ENCODE data around the gene TNNI3.
"Not testable (repeated sequence)": the region's sequence is repeated elsewhere in the genome, so short reads cannot be mapped to it uniquely, and the experiment has no call there.

The TNNI3 gene

DNA sequence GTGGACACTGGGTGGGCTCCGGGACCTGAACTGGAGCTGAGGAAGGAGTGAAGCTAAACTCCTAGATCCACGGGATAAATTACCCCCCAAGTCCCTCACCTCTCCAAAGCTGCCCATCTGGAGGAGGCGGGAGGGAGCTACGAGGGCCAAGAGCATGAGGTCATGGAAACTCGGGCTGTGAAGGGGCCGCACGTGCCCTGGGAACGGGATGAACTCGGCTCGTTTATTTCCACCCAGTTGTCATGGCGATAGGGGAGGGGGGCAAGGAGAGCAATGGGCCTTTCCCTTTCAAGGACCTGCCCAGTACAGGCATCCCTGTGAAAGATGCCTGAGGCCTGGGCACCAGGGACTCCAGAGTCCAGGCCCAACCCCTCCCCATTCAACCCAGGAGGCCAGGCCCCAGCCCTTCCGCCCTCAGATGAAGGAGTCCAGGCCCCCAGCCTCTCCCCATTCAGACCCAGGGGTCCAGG lies 43.9 kb downstream of the TNNI3 start:
- DNase-seq (ENCODE audit: low read depth in 2 of 2), result peak; percentile 44 to 51

DNA sequence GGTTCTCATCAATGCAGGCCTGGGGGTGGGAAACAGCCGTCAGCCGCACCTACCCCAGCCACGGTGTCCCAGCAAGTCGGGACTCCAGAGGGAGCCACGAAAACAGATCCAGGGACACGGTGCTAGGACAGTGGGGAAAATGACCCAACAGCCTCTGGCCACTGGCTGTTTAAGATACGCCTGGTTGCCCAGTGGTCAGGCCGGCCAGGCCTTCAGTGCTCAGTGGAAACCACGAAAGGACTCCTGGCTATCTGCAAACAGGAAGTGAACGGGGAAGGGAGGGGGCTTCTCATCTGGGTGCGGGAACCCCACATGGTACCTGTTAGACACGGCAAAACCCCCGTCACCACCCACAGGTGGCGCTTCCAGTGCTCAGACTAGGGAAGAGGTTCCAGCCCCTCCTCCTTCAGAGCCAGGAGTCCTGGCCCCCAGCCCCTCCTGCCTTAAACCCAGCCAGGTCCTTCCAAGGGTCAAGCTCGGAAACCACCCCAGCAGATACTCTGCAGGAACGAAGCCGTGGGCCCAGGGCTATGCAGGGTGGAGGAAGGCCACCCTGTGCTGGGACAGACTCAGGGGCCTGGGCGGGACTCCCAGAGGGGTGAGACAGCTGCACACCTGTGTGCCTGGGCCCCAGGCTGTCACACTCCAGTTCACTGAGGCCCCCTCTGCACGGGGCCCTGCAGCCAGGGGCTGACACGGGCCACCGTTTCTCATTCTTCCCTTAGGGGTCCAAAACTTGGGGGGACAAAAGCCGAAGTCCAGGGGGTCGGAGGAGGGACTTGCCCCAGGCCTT lies 44.6 kb downstream of the TNNI3 start:
- DNase-seq (ENCODE audit: low read depth in 2 of 2), result no peak

DNA sequence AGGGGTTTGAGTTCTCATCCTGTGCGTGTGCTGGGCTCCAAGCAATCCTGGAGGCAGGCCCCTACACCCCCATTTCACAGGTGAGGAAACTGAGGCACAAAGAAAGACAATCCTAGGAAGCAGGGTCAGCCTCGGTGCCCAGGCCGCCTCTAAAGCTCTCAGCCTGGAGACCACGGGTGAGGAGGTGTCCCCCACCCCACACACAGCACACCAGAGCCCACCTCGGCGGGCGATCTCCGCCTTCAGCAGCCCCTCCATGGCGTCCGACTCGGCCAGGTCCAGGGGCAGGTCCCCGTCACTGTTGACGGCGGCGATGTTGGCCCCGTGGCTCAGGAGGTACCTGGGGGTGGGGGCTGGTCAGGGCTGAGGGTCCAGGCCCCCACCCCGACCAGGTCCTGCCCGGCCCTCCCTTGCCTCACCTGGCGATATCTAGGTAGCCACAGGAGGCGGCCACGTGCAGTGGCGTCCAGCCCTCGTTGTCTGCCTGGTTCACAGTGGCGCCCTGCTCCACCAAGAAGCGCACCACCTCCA lies 45.2 kb downstream of the TNNI3 start:
- DNase-seq (ENCODE audit: low read depth in 2 of 2), result no peak

DNA sequence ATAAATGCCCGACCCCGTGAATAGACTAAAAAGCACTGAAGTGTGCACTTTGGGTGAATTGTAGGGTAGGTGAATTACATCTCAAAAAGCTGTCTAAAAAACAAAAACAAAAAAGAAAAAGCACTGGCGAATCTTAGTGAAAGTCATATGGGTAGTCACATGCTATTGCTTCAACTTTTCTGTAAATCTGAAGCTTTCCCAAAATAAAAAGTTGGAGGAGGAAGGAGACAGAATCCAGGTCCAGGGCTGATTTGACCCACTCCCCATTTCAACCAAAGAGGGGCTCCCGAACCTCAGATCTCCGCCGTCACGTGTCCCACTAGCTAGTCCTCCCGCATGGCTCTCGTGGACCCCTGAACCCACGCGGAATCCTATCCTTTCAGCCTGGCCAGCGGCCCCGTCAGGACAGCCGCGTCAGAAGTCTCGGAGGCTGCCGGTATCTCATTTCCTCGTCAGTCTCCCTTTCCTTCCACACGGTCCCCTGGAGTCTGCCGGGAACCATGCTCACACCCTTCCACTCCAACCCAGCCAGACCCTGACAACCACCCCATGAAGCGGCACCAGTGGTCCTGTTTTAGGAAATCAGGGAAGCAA lies 46.2 kb downstream of the TNNI3 start:
- DNase-seq (ENCODE audit: low read depth in 2 of 2), result no peak

- no peak for DNase-seq (ENCODE audit: low read depth in 2 of 2)
These were observed 47.8 kb downstream of the TNNI3 start for GRCh38 chr19:55109527-55110291.

DNA sequence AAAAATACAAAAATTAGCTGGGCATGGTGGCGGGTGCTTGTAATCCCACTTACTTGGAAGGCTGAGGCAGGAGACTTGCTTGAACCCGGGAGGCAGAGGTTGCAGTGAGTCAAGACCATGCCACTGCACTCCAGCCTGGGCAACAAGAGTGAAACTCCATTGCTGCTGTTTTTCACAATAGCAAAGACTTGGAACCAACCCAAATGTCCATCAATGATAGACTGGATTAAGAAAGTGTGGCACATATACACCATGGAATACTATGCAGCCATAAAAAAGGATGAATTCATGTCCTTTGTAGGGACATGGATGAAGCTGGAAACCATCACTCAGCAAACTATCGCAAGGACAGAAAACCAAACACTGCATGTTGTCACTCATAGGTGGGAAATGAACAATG lies 50.3 kb downstream of the TNNI3 start:
- DNase-seq (ENCODE audit: low read depth in 2 of 2), result not testable (repeated sequence)

DNA sequence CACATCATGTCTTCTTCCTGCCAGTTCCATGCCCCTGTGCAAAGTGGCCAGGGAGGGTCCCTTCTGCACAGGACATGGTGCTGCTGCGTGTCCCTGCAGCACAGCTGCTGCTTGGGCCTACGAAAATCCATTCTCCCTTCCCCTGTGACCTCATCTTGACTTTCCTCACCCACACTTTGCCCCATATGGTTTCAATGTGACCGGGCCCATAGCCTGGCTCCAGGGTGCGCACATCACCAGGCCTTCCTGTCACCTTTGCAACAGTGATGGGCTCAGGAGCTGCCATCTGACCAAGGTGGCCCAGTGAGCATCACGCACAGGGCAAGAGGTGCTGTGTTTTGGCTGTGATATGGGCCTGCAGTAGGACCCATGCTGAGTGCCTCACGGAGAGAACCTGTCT lies 50.9 kb downstream of the TNNI3 start:
- no peak for DNase-seq (ENCODE audit: low read depth in 2 of 2)

- DNase-seq (ENCODE audit: low read depth in 2 of 2), result no peak
These were observed 52.3 kb downstream of the TNNI3 start for GRCh38 chr19:55105237-55105636.

GRCh38 chr19:55103190-55103589 lies 54.3 kb downstream of the TNNI3 start:
- DNase-seq (ENCODE audit: low read depth in 2 of 2), result no peak
